Measurements from ENCODE around the gene FNDC3B. TPM values are rescaled to one million over a fixed set of nuclear protein-coding genes. Genes with fewer than 3 reads are reported as not detected.

FNDC3B gene
- polyA plus RNA-seq, 1 donor = 25.9 TPM

- Histone ChIP-seq H3K4me3 (ENCODE audit: low read length) (no peak overlapping the region), H3K9me3 (ENCODE audit: control insufficient read depth, low read depth, low read length) (no peaks in the 10 kb centered on the region), H3K27ac (ENCODE audit: low read length) (no peak overlapping the region), H3K4me1 (ENCODE audit: control insufficient read depth, insufficient read depth, low read length) (no peaks in the 10 kb centered on the region), H3K36me3 (ENCODE audit: control insufficient read depth, insufficient read depth, low read length) (peaks cover 2% of the 10 kb centered on the region), H3K27me3 (ENCODE audit: control insufficient read depth, insufficient read depth, low read length) (no peaks in the 10 kb centered on the region)
- WGBS (ENCODE audit: insufficient coverage, low lambda C conversion rate) = 100% methylated on average over 3 of the region's 10 CpGs
- no peak for DNase-seq
Measured at GRCh38 chr3:172388412-172389078, 349.2 kb downstream of the FNDC3B start.

- H3K4me1 ChIP-seq (ENCODE audit: control insufficient read depth, insufficient read depth, low read length) = no peaks in the 10 kb centered on the region
- no peaks in the 10 kb centered on the region for H3K27me3 ChIP-seq (ENCODE audit: control insufficient read depth, insufficient read depth, low read length)
- H3K9me3 ChIP-seq (ENCODE audit: control insufficient read depth, low read depth, low read length) = no peaks in the 10 kb centered on the region
- no peak overlapping the region for H3K27ac ChIP-seq (ENCODE audit: low read length)
- no CpG with 5 or more reads among the region's 5 CpGs for WGBS (ENCODE audit: insufficient coverage, low lambda C conversion rate)
- no peak for DNase-seq
- peaks cover 2% of the 10 kb centered on the region for H3K36me3 ChIP-seq (ENCODE audit: control insufficient read depth, insufficient read depth, low read length)
- H3K4me3 ChIP-seq (ENCODE audit: low read length) = no peak overlapping the region
Measured at GRCh38 chr3:172390792-172391191, 351.4 kb downstream of the FNDC3B start.

GRCh38 chr3:172391592-172392302 is 352.4 kb downstream of the FNDC3B start:
- Histone ChIP-seq H3K27me3 (ENCODE audit: control insufficient read depth, insufficient read depth, low read length) (no peaks in the 10 kb centered on the region), H3K27ac (ENCODE audit: low read length) (no peak overlapping the region), H3K4me3 (ENCODE audit: low read length) (no peak overlapping the region), H3K36me3 (ENCODE audit: control insufficient read depth, insufficient read depth, low read length) (peaks cover 4% of the 10 kb centered on the region), H3K9me3 (ENCODE audit: control insufficient read depth, low read depth, low read length) (no peaks in the 10 kb centered on the region), H3K4me1 (ENCODE audit: control insufficient read depth, insufficient read depth, low read length) (no peaks in the 10 kb centered on the region)
- no peak for DNase-seq
- 80% methylated on average over 1 of the region's 5 CpGs for WGBS (ENCODE audit: insufficient coverage, low lambda C conversion rate)

GRCh38 chr3:172394692-172395091 is 355.3 kb downstream of the FNDC3B start:
- H3K4me1 ChIP-seq (ENCODE audit: control insufficient read depth, insufficient read depth, low read length) = no peaks in the 10 kb centered on the region
- H3K36me3 ChIP-seq (ENCODE audit: control insufficient read depth, insufficient read depth, low read length) = peaks cover 11% of the 10 kb centered on the region
- no peaks in the 10 kb centered on the region for H3K27me3 ChIP-seq (ENCODE audit: control insufficient read depth, insufficient read depth, low read length)
- H3K4me3 ChIP-seq (ENCODE audit: low read length) = no peak overlapping the region
- H3K9me3 ChIP-seq (ENCODE audit: control insufficient read depth, low read depth, low read length) = no peaks in the 10 kb centered on the region
- WGBS (ENCODE audit: insufficient coverage, low lambda C conversion rate) = no CpG with 5 or more reads among the region's 2 CpGs
- H3K27ac ChIP-seq (ENCODE audit: low read length) = no peak overlapping the region
- DNase-seq = no peak

- no CpG with 5 or more reads among the region's 7 CpGs for WGBS (ENCODE audit: insufficient coverage, low lambda C conversion rate)
- no peak overlapping the region for H3K4me3 ChIP-seq (ENCODE audit: low read length)
- no peaks in the 10 kb centered on the region for H3K27me3 ChIP-seq (ENCODE audit: control insufficient read depth, insufficient read depth, low read length)
- no peaks in the 10 kb centered on the region for H3K4me1 ChIP-seq (ENCODE audit: control insufficient read depth, insufficient read depth, low read length)
- no peaks in the 10 kb centered on the region for H3K9me3 ChIP-seq (ENCODE audit: control insufficient read depth, low read depth, low read length)
- no peak for DNase-seq
- H3K27ac ChIP-seq (ENCODE audit: low read length) = no peak overlapping the region
- peaks cover 11% of the 10 kb centered on the region for H3K36me3 ChIP-seq (ENCODE audit: control insufficient read depth, insufficient read depth, low read length)
Measured at GRCh38 chr3:172396400-172396799, 357.0 kb downstream of the FNDC3B start.

GRCh38 chr3:172397716-172398405 is 358.5 kb downstream of the FNDC3B start:
- no CpG with 5 or more reads among the region's 1 CpG for WGBS (ENCODE audit: insufficient coverage, low lambda C conversion rate)
- no peak for DNase-seq
- Histone ChIP-seq H3K4me1 (ENCODE audit: control insufficient read depth, insufficient read depth, low read length) (no peaks in the 10 kb centered on the region), H3K4me3 (ENCODE audit: low read length) (no peak overlapping the region), H3K27ac (ENCODE audit: low read length) (no peak overlapping the region), H3K27me3 (ENCODE audit: control insufficient read depth, insufficient read depth, low read length) (no peaks in the 10 kb centered on the region), H3K36me3 (ENCODE audit: control insufficient read depth, insufficient read depth, low read length) (peaks cover 11% of the 10 kb centered on the region), H3K9me3 (ENCODE audit: control insufficient read depth, low read depth, low read length) (no peaks in the 10 kb centered on the region)

GRCh38 chr3:172398484-172398883 is 359.1 kb downstream of the FNDC3B start:
- no peak overlapping the region for H3K27ac ChIP-seq (ENCODE audit: low read length)
- no peaks in the 10 kb centered on the region for H3K27me3 ChIP-seq (ENCODE audit: control insufficient read depth, insufficient read depth, low read length)
- no peaks in the 10 kb centered on the region for H3K9me3 ChIP-seq (ENCODE audit: control insufficient read depth, low read depth, low read length)
- no peaks in the 10 kb centered on the region for H3K4me1 ChIP-seq (ENCODE audit: control insufficient read depth, insufficient read depth, low read length)
- WGBS (ENCODE audit: insufficient coverage, low lambda C conversion rate) = 92% methylated on average over 2 of the region's 4 CpGs
- peaks cover 11% of the 10 kb centered on the region for H3K36me3 ChIP-seq (ENCODE audit: control insufficient read depth, insufficient read depth, low read length)
- no peak overlapping the region for H3K4me3 ChIP-seq (ENCODE audit: low read length)
- DNase-seq = no peak

- no peaks in the 10 kb centered on the region for H3K4me1 ChIP-seq (ENCODE audit: control insufficient read depth, insufficient read depth, low read length)
- H3K27me3 ChIP-seq (ENCODE audit: control insufficient read depth, insufficient read depth, low read length) = no peaks in the 10 kb centered on the region
Measured at GRCh38 chr3:172402090-172402489, 362.7 kb downstream of the FNDC3B start.

GRCh38 chr3:172402892-172403643 is 363.7 kb downstream of the FNDC3B start:
- no peaks in the 10 kb centered on the region for H3K27me3 ChIP-seq (ENCODE audit: control insufficient read depth, insufficient read depth, low read length)
- no peak overlapping the region for H3K4me3 ChIP-seq (ENCODE audit: low read length)
- H3K36me3 ChIP-seq (ENCODE audit: control insufficient read depth, insufficient read depth, low read length) = peaks cover 6% of the 10 kb centered on the region
- no peak for DNase-seq
- no peaks in the 10 kb centered on the region for H3K4me1 ChIP-seq (ENCODE audit: control insufficient read depth, insufficient read depth, low read length)
- H3K27ac ChIP-seq (ENCODE audit: low read length) = no peak overlapping the region
- 93% methylated on average over 3 of the region's 8 CpGs for WGBS (ENCODE audit: insufficient coverage, low lambda C conversion rate)
- no peaks in the 10 kb centered on the region for H3K9me3 ChIP-seq (ENCODE audit: control insufficient read depth, low read depth, low read length)

More at GRCh38 chr3:172402090-172402489, 362.7 kb downstream of the FNDC3B start:
- H3K4me3 ChIP-seq (ENCODE audit: low read length) = no peak overlapping the region
- H3K36me3 ChIP-seq (ENCODE audit: control insufficient read depth, insufficient read depth, low read length) = peaks cover 7% of the 10 kb centered on the region
- no peaks in the 10 kb centered on the region for H3K9me3 ChIP-seq (ENCODE audit: control insufficient read depth, low read depth, low read length)
- no peak overlapping the region for H3K27ac ChIP-seq (ENCODE audit: low read length)
- DNase-seq = no peak
- WGBS (ENCODE audit: insufficient coverage, low lambda C conversion rate) = no CpG with 5 or more reads among the region's 2 CpGs
